Activated CD4-positive, alpha-beta T cell treated with anti-CD3 and anti-CD28 coated beads, Interleukin-2, amount 50 U/mL, for 4 hours (primary cell): ENCODE measurements around the gene TBC1D1.

Experiments
- DNase-seq, 2 experiments: peaks; one replicate each; pipeline ENCODE4 v3.0.0-alpha.2; 2020

Gene TBC1D1

DNA sequence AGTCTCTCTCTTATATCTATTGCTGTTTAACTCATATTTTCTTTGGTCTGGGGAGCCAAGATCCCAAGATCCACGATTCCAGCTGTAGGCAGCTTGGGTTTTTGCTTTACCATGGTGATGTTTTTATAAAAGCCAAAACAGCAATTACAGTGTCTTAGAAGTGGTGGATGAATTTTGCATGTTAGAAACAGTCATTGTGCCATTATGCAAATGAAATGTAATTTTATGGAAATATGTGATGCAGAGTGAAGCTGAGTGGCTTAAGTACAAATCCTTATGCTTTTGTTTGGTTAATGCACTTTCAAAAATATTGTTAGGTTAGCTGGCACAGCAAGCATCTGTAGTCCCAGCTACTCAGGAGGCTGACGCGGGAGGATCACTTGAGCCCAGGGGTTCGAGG, 36.5 kb downstream of the TBC1D1 start:
- no peak for DNase-seq

DNA sequence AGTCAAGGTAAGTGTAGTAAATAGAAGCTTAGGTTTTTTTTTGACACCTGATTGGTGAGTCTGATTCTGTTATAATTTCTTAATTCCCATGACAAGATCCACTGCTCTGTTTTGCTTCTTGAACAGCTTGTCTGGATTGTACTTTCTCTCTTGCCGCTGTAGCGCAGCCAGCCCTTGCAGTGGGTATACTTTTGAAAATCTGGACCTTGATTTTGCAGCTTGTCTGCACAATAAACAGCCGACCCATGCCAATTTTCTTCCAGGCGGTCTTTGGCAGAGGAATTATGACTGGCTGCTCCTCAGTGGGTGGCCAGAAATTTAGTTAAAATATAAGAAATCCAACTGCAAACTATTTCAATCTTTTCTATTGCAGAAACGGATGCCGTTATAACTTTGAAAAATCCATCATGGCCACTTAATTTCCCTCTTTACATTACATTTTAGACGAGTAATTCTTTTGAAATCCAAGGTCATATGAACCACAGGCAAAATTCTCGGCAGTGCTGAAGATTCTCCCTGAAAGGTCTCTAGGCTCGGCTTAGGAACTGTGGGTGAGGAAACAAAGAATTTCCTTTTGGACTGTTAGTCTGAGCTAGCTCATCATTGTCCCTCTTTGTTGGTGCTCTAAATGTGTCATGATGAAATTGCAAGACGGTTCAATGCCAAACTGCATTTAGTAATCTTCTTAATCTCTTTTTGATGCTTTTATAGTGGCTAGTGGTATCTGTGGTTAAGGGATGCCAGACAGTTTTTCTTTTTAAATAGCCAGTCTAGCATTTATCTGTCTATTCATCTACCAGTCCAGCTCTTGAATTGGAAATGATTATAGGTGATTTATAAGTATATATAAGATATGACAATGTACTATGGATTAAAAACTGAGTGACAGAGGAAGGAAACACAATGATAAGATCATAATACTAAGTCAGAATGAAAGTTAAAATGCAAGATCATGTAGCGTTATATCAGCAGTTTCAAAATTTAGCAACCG, 37.8 kb downstream of the TBC1D1 start:
- no peak for DNase-seq

DNA sequence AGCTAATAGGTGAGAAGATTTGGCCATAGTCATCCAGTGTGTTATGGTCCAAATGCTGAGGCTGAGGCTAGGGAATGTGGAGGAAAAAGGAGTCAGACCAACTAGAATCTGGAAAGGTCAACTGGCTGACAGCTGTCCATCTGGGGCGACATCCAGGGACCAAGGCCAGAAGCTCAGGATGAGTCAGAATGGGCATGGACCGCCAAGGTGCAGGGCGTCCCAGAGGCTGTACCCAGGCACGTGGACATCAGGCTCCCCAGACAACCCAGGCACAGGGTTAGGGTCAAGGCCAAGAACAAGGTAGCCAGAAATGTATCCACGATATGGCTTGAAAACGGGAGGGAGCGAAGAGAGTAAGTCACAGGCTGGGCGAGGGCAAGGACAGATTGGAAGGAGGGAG, 43.2 kb downstream of the TBC1D1 start:
- DNase-seq, result no peak

DNA sequence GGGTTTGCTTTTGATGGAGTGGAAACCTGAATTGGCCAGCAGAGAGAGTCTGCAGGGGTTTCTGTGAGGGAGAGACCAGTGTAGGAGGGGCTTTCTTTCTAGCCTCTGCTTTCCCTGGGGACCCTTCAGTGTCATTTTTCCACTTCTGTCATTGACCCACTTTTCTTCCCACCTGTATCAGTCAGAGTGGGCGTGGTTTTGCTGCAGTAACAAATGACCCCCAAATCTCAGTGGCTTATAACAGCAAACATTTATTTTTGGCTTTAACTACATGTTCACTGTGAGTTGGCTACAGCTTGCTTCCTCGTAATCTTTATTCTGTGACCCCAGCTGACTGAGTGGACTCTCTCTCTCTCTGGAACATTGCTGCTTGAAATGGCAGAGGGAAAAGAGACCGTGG, 43.7 kb downstream of the TBC1D1 start:
- no peak for DNase-seq

DNA sequence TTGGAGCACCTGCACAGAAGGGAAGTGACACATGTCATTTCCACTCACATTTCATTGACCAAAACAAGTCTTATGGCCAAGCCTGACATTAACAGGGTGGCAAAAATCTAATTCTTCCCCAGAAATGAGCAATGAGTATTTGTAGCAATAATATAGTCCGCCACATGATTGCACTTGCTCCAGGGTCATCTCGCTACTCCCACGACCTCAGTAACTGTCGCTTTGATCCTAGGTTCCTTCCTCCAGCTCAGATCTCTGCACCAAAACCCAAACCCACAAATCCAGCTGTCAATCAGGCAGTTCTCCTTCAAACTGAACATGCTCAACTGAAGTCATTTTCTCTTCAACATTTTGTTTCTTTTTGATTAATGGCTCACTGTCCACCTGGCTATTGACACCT, 44.1 kb downstream of the TBC1D1 start:
- DNase-seq, result no peak

DNA sequence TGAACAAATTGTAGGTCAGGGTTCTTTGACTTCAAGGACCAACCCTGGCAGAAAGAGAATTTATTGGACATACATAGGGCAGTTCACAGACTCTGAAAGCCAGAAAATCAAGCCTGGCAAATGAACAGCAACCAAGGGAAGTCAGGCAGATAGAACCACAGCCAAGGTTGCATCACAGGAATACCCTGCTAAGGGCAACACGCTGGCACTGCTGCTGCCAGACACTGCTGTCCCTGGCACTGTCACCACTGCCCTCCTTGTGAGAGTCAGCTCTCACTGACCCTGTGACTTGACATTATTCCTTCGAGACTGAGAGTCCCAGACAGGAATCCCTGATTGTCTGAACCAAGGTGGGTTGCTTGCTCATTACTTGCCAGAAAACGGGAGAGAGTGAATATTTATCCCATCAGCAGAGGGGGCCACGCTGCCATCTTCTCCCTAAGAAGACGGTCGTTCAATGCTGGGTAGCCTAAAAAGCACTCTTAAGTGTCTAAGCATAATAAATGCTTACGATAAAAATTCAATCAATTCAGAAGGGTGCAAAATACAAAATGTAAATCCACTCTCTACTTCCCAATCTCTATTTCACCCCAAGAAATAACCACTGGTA, 46.1 kb downstream of the TBC1D1 start:
- DNase-seq, result no peak

DNA sequence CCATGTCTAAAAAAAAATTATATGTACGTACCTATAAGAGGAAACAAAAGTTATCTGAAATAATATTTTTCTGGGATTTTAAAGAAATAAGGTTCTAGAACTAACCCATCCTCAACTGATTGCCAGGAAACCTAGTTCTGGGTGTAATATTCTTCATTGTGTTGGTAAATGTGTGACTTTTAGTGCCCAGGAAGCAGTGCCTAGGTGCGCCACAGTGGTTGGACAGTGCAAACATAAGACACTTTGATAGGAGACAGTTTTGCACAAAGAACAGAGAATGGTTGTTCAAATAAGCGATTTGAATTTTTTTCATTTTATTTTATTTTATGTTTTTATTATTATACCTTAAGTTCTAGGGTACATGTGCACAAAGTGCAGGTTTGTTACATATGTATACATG, 47.3 kb downstream of the TBC1D1 start:
- DNase-seq, result no peak

DNA sequence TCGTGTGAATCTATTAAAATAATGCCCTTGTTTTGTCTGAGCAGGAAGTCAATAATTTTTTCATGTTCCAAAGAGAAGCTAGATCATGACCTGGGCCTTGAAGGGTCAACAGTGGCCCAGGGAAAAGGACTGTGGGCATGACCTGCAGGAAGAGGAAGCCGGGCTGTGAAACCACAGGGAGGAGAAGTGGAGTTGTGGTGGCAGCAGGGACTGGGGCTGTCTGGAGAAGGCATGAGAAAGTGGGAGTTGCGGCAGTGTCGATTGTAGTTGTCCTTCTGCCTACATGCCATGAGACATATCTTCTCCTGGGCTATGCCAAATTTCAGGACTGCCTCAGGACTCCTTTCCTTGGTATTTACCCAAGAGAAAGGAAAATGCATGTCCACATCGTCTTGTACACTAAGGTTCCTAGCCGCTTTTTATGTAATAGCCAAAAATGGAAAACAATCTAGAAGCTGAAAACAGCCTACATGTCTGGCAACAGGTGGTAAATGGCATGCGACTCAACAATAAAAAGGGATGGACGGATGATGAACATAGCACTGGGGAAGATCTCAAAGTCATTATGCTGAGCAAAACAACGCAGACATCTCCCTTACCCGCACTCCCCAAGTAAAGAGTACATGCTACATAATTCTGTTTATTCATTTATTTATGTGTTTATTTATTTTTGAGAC, 55.8 kb downstream of the TBC1D1 start:
- no peak for DNase-seq

DNA sequence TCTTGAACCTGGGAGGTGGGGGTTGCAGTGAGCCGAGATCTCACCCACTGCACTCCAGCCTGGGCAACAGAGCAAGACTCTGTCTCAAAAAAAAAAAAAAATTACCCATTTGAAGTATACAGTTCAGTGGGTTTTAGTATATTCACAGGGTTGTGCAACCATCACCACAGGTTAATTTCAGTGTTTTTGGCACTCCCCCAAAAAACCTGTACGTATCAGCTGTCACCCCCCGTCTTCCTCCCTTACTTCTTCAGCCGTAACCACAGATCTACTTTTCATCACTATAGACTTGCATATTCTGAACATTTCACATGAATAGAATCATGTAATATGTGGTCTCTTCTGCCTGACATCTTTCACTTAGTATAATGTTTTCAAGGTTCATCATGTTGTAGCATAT, 57.7 kb downstream of the TBC1D1 start:
- DNase-seq, result no peak

DNA sequence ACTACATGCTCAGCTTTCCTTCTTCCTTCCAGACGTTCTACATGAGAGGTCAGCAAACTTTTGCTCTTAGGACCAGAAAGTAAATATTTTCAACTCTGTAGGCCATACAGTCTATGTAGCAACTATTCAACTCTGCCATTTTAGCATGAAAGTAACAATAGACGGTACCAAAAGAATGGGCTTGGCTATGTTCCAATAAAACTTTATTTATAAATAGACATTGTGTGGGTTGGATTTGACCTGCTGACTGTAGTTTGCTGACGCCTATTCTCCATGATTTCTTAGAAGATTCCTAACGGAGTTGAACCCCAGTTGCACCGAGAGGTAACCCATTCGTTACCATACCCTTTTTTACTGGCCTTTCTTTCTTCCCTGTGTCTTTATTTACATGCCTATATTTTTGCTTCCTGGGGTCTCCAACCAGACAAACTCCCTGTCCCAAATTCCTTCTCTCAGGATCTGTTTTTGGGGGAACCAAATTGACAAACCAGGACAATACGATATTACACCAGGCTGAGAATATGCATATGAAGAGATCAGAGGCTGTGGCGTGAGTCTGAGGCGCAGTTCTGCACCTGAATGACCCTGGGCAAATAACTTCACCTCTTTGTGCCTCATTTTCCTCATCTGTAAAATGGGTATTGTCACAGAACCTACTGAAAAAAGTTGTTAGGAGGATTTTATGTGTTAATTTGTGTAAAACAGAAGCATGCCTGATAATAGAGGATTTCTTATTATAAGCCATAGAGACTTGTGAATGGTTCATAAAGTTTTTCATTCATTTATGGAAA, 58.9 kb downstream of the TBC1D1 start:
- DNase-seq, result no peak

DNA sequence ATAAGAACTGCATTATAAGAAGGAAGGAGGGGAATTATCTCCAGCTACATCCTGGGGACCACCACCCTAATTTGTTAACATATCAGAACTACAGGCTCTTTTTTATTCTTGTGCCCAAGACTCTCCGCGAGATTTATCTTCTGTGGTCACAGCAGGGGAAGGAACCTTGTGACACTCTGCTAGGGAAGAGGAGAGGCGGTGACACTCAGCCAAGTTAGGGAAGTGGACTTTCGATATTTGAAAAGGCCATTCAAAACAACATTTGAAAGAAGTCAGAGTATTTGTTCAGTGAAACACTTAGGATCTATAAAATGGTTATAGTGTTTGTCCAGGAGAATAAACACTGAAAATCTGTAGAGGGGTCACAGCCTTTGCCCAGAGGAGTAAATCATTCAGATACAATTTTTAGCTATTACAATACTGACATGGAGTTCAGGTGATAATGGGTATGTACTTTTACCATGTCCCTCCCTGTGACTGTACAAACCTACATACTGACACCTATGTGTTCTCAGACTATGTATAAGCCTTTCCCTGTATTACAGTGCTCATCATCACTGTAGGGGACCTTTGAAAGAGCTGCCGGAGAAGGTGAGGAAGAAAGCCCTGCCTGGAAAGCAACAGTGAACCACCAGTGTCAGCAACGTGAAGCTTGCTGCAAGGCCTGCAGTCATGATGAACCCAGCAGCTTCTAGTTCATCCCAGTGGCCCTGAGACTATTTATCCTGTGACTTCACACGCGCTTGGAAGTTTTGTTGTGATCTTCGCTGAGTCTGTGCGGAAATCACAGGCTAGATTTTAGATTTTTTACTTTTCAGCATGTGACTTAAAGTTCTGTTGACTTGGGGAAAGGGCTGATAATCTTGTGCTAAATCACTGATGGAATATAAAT, 60.8 kb downstream of the TBC1D1 start:
- no peak for DNase-seq

DNA sequence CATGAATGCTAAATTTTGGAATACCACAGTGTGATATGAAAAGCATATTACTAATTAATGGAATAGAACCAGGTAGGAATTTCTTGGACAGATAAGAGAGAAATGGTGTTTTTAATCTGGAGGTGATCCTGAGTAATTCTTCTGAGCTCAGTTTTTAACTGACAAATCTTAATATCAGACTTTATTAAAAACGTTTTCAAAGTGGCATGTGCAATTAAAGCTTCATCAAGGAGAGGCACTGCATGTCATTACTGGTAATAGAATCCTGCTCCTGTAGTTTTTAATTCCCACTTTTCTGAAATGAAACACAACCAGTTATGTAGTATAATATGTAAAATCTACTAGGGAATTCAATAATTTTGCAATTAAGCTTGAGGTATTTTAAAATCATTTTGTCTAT, 62.3 kb downstream of the TBC1D1 start:
- DNase-seq, result no peak

DNA sequence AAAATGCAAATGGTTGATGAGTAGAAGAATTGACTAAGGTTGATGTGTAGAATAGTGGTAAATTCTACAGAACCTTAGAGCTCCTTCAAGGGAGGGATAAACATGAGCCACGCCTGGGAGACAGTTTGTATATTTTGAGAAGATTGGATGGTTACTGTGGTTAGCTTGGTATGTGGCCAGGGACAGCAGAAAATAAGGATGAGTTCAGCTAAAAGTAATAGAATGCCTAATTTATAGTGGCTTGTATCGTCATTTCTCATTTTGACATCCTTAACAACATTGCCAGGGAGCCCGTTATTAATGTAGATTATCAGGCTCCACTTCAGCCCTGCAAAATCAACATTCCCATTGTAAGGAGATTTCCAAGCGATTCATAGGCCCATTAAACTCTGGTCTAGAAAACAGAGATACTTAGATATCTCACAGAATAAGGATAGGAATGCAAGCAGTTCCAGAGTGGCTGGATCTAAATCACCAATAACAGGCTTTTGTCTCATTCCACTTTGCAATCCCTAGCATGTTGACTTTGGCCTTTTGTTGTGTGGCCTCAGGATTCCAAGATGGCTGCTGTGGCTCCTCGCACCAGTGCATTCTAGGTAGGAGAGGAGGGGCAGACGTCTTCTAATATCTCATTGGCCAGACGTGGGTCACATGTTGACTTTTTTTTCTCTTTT, 62.9 kb downstream of the TBC1D1 start:
- DNase-seq, result no peak

DNA sequence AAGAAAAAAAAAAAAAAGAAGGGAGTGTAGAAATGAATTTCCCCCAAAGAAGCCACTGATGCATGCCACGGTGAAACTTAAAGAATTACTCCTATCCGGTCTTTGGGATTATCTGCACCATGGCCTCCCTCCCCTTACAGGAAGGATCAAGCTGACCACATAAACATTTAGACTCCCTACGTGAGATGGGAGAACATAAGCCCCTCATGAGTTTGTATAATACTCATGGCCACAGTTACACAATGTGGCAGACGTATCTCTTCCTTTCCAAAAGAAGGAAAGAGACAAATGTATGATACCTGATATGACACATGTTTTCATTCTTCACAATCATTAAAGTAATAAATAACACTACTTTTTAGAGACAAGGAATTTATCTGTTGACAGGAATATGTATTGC, 66.1 kb downstream of the TBC1D1 start:
- no peak for DNase-seq

DNA sequence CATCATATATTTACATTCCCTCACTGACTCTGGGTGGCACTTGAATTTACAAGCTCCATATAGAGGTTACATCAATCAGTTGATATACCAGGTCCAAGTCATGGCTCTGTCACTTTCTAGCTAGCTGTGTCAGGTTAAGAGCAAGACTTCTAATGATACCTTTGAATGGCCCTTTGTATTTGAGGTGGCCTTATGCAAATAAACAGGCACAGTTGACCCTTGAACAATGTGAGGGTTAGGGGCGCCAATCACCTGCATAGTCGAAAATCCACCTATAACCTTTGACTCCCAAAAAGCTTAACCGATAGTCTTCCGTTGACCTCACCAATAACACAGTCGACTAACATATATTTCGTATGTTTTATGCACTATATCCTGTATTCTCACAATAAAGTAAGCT, 68.0 kb downstream of the TBC1D1 start:
- no peak for DNase-seq

DNA sequence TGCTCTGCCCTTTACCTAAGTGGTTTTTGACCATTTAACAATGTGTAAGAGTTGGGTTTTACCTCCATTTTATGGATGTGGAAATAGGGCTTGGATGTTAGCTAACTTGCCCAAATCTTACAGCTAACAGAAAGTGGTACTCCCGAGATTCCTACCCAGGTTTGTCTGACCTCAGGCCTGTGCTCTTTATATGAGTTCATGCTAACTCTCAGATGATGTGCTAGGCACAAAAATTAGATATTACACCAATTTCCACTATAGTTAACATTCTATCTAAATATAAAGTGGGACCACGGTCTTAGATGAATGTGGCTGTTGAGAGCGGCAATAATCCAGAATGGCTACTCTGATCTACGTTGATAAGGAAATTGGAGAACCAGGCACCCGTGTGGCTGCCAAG, 69.2 kb downstream of the TBC1D1 start, which contains the start of gene PTTG2:
PTTG2 (plus strand) TSS at position 301 of the 400 bp plus-strand sequence; CDS start at position 338, 37 bp downstream.
- no peak for DNase-seq

DNA sequence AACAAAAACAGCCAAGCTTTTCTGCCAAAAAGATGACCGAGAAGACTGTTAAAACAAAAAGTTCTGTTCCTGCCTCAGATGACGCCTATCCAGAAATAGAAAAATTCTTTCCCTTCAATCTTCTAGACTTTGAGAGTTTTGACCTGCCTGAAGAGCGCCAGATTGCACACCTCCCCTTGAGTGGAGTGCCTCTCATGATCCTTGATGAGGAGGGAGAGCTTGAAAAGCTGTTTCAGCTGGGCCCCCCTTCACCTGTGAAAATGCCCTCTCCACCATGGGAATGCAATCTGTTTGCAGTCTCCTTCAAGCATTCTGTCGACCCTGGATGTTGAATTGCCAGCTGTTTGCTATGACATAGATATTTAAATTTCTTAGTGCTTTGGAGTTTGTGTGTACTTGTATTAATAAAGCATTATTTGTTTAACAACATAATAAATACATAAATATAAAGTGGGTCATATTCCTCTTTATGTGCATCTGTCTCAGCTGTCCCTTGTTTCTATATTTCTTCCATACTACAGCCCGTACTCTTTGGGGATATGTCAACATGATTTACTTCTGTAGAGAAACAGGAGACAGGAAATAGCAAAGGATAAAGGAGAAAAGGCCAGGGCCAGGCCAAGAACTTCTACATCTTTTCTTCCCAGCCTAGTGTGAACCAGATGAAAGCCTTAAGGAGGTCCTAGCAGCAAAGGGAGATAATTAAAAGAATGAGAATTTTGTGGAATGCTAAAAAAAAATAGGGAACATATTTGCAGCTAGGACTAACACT, 70.0 kb downstream of the TBC1D1 start:
- no peak for DNase-seq

DNA sequence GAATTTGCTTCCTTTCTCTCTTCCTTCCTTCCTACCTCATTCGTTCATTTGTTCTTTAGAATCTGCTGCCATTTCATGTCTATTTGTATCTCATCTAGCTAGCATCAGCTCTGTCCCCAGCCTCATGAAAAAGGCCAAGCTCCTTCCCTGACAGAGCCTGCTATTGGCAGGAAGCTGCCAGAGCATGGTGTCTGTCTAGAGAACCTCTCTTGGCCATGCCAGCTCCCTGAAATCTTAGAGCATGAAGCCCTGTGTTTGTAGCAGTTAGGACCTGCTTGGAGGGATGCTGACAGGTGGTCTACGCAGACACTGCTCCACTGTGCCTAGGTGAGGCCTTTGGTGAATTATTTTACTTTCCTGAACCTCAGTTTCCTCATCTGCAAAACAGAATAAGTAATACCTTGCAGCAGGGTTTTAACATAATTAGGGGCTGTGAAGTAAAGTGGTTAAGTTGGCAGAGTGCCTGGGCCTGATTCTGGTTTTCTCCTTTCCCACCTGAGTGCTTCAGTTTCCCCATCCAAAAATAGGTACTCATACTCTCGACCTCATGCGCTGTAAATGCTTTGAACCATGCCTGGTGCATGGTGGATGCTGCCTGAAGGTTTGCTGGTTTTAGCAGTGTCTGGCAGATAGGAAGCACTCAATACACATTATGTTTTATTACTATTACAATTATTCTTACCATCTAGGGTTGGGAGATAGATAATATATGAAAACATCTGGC, 74.0 kb downstream of the TBC1D1 start:
- no peak for DNase-seq

DNA sequence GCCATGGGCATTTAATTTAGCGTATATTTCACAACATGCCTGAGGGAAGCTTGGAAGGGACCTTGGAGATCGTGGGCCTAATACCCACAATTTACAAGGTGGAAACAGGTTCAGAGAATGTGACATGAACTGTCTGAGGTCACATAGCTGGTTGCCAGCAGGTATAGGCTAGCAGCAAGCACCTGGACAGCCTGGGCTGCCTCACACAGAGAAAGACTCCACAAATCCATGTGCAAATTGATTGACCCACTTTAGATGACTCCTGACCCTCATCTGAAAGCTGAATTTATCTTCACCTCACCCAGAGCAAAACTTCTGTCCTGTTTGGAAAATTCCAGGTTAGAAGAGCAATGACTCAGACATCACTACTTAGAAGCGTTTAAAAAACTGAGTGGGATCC, 75.2 kb downstream of the TBC1D1 start:
- DNase-seq, result no peak

DNA sequence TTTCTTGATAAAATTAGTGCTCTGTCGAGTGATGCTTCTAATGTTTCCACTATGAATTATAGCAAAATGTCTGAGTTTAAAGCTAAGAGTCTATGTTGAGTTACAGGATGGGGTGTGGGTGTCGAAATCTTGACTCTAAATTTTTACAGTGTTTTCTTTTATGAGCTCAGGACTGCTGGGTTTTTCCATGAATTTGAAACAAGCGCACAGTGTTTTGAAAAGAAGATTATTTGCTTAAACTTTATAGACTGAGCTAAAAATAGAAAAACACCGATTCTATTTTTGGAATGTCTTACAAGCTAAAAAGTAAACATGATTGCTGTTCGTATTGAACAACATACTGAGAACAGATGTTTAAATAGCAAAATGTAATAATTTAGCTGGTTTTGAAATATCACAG, 76.9 kb downstream of the TBC1D1 start:
- DNase-seq, result no peak
